ENCODE results near the gene APOA5. TPM values are rescaled to one million over a fixed set of nuclear protein-coding genes. Genes with fewer than 3 reads are reported as not detected.

APOA5 gene
- total and polyA plus RNA-seq, 2 of the 13 experiments (the other 11 are each of a cell fraction or from before 2014, with no cell fraction given), result 44.0 to 49.1 TPM

DNA sequence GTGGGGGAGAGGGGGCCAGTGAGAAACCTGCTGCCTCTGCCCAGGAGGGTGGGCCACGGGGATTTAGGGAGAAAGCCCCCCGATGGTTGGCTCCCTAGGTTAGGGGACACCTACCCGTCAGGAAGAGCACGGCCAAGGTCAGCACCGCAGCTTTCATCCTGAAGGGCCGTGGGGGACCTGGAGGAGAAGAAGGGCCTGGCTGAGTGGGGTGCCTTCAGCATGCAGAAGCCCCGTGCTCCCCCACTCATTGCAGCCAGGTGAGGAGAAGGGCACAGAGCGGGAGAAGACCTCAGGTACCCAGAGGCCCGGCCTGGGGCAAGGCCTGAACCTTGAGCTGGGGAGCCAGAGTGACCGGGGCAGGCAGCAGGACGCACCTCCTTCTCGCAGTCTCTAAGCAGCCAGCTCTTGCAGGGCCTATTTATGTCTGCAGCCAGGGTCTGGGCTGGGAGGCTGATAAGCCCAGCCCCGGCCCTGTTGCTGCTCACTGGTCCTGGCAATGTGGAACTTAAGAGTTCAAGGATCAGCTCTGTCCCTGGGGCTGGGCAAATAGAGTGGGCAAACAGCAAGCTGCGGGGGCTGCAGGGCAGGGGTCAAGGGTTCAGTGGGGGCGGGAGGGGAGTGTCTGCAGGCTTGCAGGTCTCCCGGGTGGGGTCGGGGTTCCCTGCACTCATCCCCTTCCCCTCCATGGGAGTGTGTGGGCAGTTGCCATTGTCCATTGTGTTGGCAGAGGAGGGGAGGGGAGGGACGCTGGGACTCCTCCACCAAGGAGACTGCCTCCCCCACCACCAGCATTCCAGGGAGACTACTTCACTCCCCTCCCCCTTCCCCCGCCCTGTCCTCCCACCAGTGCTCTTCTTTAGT lies 45.8 kb upstream of the APOA5 start, which contains the start of gene APOA1 (continued):
- TF ChIP-seq, protein P1, sequence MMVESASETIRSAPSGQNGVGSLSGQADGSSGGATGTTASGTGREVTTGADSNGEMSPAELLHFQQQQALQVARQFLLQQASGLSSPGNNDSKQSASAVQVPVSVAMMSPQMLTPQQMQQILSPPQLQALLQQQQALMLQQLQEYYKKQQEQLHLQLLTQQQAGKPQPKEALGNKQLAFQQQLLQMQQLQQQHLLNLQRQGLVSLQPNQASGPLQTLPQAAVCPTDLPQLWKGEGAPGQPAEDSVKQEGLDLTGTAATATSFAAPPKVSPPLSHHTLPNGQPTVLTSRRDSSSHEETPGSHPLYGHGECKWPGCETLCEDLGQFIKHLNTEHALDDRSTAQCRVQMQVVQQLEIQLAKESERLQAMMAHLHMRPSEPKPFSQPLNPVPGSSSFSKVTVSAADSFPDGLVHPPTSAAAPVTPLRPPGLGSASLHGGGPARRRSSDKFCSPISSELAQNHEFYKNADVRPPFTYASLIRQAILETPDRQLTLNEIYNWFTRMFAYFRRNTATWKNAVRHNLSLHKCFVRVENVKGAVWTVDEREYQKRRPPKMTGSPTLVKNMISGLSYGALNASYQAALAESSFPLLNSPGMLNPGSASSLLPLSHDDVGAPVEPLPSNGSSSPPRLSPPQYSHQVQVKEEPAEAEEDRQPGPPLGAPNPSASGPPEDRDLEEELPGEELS (CRISPR knock-in tag; IDR thresholded peaks at IDR 0.05), result peak; percentile 65; the same call in 1 of the 2 replicates
- 0 out of 2 replicates have a peak, but pooled peaks have one; percentile 1 for TF ChIP-seq ZNF296 (CRISPR knock-in tag; conservative IDR thresholded peaks at IDR 0.05)
- TF ChIP-seq MBNL3 (CRISPR knock-in tag; conservative IDR thresholded peaks at IDR 0.05), result no peak
- TF ChIP-seq, protein P2, sequence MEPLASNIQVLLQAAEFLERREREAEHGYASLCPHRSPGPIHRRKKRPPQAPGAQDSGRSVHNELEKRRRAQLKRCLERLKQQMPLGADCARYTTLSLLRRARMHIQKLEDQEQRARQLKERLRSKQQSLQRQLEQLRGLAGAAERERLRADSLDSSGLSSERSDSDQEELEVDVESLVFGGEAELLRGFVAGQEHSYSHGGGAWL (CRISPR knock-in tag; IDR thresholded peaks at IDR 0.05), result peak; percentile 73
- TF ChIP-seq, protein P3, sequence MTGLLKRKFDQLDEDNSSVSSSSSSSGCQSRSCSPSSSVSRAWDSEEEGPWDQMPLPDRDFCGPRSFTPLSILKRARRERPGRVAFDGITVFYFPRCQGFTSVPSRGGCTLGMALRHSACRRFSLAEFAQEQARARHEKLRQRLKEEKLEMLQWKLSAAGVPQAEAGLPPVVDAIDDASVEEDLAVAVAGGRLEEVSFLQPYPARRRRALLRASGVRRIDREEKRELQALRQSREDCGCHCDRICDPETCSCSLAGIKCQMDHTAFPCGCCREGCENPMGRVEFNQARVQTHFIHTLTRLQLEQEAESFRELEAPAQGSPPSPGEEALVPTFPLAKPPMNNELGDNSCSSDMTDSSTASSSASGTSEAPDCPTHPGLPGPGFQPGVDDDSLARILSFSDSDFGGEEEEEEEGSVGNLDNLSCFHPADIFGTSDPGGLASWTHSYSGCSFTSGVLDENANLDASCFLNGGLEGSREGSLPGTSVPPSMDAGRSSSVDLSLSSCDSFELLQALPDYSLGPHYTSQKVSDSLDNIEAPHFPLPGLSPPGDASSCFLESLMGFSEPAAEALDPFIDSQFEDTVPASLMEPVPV (CRISPR knock-in tag; IDR thresholded peaks at IDR 0.05), result peak; percentile 93
- TF ChIP-seq PRMT3 (CRISPR knock-in tag; IDR thresholded peaks at IDR 0.05; ENCODE audit: borderline replicate concordance, low read depth), result no peak
- TF ChIP-seq, protein P4, sequence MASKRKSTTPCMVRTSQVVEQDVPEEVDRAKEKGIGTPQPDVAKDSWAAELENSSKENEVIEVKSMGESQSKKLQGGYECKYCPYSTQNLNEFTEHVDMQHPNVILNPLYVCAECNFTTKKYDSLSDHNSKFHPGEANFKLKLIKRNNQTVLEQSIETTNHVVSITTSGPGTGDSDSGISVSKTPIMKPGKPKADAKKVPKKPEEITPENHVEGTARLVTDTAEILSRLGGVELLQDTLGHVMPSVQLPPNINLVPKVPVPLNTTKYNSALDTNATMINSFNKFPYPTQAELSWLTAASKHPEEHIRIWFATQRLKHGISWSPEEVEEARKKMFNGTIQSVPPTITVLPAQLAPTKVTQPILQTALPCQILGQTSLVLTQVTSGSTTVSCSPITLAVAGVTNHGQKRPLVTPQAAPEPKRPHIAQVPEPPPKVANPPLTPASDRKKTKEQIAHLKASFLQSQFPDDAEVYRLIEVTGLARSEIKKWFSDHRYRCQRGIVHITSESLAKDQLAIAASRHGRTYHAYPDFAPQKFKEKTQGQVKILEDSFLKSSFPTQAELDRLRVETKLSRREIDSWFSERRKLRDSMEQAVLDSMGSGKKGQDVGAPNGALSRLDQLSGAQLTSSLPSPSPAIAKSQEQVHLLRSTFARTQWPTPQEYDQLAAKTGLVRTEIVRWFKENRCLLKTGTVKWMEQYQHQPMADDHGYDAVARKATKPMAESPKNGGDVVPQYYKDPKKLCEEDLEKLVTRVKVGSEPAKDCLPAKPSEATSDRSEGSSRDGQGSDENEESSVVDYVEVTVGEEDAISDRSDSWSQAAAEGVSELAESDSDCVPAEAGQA (IDR thresholded peaks at IDR 0.05; ENCODE audit: low read depth), result no peak; the same call in 1 of the 2 replicates
- TF ChIP-seq, protein P4 (CRISPR knock-in tag; IDR thresholded peaks at IDR 0.05; ENCODE audit: borderline replicate concordance), result peak; percentile 25; the same call in 1 of the 2 replicates
- TF ChIP-seq CREM (IDR thresholded peaks at IDR 0.05), result peak; percentile 89
- TF ChIP-seq CREM (CRISPR knock-in tag; IDR thresholded peaks at IDR 0.05), result no peak
- TF ChIP-seq ZNF230 (CRISPR knock-in tag; IDR thresholded peaks at IDR 0.05), result peak; percentile 75
- TF ChIP-seq ZNF556 (CRISPR knock-in tag; IDR thresholded peaks at IDR 0.05; ENCODE audit: borderline replicate concordance), result no peak; the same call in 1 of the 2 replicates
- peak; percentile 98 for TF ChIP-seq REPIN1 (CRISPR knock-in tag; IDR thresholded peaks at IDR 0.05; ENCODE audit: borderline replicate concordance, low read depth)
- no peak for TF ChIP-seq CHD4 (IDR thresholded peaks at IDR 0.05; ENCODE audit: borderline replicate concordance, low read length)
- TF ChIP-seq ZNF720 (CRISPR knock-in tag; IDR thresholded peaks at IDR 0.05), result no peak
- TF ChIP-seq HDAC1 (CRISPR knock-in tag; IDR thresholded peaks at IDR 0.05), result peak; percentile 90

Data from HepG2 (cell line).